ENCODE measurements around the gene RASSF4.

The RASSF4 gene

DNA sequence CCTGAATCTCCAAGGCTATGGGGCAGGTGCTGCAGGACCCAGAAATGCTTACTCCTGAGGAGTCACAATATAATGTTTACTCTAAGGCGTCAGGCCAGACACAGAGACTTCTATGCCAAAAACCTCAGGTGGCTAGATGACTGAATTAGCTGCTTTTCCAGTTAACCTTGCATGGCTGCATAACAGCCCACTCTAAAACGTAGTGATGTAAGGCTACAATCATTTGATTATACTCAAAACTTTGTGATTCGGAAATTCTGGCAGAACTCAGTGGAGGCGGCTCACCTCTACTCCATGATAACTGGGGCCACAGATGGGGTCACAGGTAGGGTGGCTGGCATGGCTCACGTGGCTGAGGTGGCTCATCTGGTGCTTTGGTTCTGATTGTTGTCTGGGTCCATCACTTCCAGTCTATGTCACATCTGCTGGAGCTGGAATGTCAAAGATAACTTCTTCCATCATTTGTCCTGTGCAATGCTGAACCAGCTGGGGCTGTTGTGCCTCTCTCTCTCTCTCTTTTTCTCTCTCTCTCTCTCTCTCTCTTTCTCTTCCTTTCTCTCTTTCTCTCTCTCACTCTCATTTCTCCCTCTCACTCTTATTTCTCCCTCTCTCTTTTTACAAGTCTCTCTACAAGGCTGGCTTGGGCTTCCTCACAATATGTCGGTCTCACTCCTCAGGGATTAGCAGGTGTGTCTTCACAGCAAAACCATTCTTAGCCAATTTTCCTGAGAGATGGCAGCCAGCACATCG lies 36.6 kb upstream of the RASSF4 start:
- Histone ChIP-seq H3K9me3 (ENCODE audit: control insufficient read depth, insufficient read depth, low read length) (peaks cover 3% of the 10 kb centered on the region), H3K9ac (ENCODE audit: low read depth, low read length) (no peak overlapping the region), H3K4me1 (ENCODE audit: insufficient read depth, low read length) (no peaks in the 10 kb centered on the region), H3K36me3 (ENCODE audit: insufficient read depth, low read length) (no peaks in the 10 kb centered on the region)

DNA sequence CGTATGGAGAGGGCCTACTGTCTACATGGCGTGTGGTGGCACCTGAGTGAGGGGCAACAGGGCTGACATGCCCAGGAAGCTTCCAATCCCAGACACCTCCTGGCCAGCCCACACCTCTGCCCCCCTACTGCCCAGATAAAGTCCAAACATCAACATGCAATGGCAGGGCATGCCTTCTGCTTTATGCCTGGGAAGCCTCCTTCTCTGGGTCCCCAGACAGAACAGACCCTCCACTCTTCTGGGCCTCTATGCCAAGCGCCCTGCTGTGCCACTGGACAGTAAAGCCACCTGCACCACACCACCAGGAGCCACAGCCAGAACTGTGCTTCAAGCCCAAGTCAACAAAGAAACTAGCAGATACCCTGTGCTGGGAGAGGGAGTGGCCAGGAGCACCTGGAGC lies 36.0 kb upstream of the RASSF4 start:
- Histone ChIP-seq H3K4me1 (ENCODE audit: insufficient read depth, low read length) (no peaks in the 10 kb centered on the region), H3K9me3 (ENCODE audit: control insufficient read depth, insufficient read depth, low read length) (no peaks in the 10 kb centered on the region), H3K36me3 (ENCODE audit: insufficient read depth, low read length) (no peaks in the 10 kb centered on the region), H3K9ac (ENCODE audit: low read depth, low read length) (no peak overlapping the region)

DNA sequence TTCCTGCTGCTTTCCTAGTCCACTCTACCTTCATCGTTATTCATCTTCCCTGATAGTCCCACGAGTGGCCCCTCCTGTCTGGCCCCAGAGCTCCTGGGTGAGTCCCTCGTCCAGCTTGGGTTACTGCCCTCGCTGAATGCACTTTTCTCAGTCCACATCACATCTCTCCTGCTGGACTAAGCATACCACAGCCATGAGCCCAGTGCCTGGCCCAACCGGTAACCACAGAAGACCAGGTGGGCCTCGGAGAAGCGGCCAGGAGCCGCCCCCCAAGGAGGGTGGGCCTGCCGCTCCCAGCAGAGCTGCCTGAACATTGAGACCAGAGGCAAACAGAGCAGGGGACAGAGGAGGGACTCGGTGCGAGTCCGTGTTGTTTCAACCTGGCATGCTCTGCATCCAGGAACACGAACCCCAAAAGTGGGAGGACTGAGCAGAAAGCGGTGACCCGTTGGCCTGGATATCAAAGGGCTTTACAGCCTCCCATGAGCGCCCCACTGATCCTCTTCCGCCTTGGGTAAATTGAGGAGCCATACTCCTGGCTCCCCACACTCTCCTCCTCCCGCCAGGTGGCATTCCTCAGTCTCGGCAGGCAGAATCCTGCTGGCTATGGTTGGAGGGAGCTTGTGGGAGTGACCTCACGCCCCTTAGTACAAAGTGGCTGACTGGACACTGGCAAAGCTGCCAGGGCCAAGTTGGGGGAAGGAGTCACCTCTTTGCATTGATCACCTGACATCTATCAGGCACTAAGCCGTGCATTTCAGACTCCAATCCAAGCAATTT lies 35.2 kb upstream of the RASSF4 start:
- H3K4me1 ChIP-seq (ENCODE audit: insufficient read depth, low read length) = no peaks in the 10 kb centered on the region
- H3K36me3 ChIP-seq (ENCODE audit: insufficient read depth, low read length) = no peaks in the 10 kb centered on the region
- H3K9me3 ChIP-seq (ENCODE audit: control insufficient read depth, insufficient read depth, low read length) = no peaks in the 10 kb centered on the region
- H3K9ac ChIP-seq (ENCODE audit: low read depth, low read length) = no peak overlapping the region

DNA sequence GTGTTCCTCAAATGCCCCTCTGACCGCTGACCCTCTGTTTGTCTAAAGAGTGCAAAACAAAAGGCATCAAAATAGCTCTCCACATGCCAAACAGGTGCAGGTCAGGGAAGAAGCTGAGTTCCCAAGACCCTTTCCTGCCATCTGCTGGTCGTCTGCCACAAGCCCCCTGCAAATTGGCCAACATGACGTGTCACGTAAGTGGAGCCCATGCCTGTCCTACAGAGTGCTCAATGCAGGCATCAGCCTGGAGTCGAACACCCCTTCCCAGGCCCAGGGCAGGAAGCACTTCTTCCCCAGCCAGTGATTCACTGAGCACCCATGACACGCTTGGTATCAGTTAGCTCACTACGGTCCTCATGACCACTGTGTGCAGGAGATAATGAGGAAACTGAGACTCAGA lies 34.4 kb upstream of the RASSF4 start:
- no peak overlapping the region for H3K9ac ChIP-seq (ENCODE audit: low read depth, low read length)

DNA sequence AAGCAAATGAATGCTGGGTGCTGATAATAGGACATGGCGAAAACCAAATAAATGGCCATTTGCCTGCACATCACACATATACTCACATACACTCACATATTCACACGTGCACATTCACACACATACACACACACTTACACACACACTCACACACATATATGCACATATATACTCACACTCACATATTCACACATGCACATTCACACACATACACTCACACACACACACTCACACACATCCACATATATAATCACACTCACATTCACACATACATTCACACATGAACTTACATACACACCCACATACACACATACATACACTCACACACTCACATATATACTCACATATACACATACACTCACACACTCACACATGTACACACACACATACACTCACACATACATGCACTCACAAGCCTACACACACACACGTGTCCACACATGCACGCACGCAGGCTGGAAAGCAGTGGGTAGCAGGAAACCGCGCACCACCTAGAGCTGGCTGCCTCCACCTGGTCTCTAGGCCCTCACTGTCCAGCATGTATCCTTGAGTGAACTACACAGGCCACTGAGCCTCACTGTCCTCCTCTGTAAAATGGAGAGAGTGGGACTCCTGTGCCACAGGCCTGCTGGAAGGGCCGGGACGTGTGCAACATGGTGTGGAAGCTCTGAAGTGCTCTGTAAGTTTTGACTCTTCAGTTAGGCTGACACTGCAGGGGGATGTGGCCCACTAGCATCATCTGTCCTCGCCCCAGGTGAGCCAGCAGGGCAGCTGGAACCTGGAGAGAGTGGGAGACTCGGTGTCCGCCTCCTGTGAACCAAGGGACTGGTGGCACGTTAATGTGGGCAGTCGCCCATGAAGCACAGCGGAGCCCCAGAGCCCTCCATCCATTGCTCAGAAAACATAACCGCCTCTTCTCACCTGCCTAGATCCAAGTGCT lies 33.5 kb upstream of the RASSF4 start:
- no peaks in the 10 kb centered on the region for H3K36me3 ChIP-seq (ENCODE audit: insufficient read depth, low read length)
- no peaks in the 10 kb centered on the region for H3K9me3 ChIP-seq (ENCODE audit: control insufficient read depth, insufficient read depth, low read length)
- no peak overlapping the region for H3K9ac ChIP-seq (ENCODE audit: low read depth, low read length)
- no peaks in the 10 kb centered on the region for H3K4me1 ChIP-seq (ENCODE audit: insufficient read depth, low read length)

More for the DNA sequence above, 34.4 kb upstream of the RASSF4 start:
- H3K36me3 ChIP-seq (ENCODE audit: insufficient read depth, low read length) = no peaks in the 10 kb centered on the region
- no peaks in the 10 kb centered on the region for H3K4me1 ChIP-seq (ENCODE audit: insufficient read depth, low read length)
- no peaks in the 10 kb centered on the region for H3K9me3 ChIP-seq (ENCODE audit: control insufficient read depth, insufficient read depth, low read length)

DNA sequence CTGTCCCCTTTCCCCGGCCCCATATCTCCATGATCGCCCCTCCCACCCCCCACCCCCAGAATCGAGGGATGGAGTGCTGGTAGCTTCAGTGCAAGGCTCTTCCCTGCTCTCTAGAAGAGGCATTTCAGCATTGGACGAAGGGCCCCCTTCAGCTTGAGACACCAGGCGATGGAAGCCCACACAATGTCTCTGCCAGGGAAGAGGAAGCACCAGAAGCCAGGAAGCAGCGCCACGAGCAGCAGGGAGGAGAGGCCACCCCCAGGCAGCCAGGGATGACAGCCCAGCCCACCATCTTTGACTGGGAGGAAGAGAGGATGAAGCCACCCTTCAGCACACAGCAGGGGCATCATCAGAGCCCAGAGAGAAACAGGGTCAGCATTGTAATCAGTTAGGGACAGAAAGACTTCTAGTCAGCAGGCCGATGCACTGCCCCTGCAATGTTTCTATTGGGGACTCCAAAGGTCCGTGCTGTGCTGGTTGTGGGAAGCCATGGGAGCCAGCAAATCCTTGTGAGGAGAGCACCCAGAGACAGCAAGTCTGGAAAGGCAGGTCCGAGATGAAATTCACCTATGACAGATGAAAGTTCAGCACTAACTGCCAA lies 32.8 kb upstream of the RASSF4 start:
- no peaks in the 10 kb centered on the region for H3K4me1 ChIP-seq (ENCODE audit: insufficient read depth, low read length)
- H3K36me3 ChIP-seq (ENCODE audit: insufficient read depth, low read length) = no peaks in the 10 kb centered on the region
- H3K9ac ChIP-seq (ENCODE audit: low read depth, low read length) = no peak overlapping the region
- no peaks in the 10 kb centered on the region for H3K9me3 ChIP-seq (ENCODE audit: control insufficient read depth, insufficient read depth, low read length)

DNA sequence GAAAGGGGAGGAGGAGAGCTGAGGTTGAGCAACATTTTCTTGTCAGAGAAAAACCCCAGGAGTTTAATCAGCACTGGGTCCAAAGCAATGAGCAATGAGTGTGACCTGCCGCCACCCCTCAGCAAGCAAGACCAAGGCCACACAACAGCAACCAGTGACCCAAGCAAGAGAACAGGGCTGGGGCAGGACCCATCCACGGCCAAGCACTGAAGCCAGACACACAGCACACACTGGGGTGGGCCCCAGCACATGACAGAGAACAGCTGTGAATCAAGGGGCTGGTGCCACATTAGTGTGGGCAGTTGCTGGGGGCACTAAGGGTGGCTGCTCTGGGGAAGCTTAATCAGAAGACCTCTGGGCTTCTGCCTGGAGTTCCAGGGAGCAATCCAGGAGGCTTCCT lies 32.2 kb upstream of the RASSF4 start:
- Histone ChIP-seq H3K9ac (ENCODE audit: low read depth, low read length) (no peak overlapping the region), H3K36me3 (ENCODE audit: insufficient read depth, low read length) (no peaks in the 10 kb centered on the region), H3K4me1 (ENCODE audit: insufficient read depth, low read length) (no peaks in the 10 kb centered on the region), H3K9me3 (ENCODE audit: control insufficient read depth, insufficient read depth, low read length) (no peaks in the 10 kb centered on the region)

DNA sequence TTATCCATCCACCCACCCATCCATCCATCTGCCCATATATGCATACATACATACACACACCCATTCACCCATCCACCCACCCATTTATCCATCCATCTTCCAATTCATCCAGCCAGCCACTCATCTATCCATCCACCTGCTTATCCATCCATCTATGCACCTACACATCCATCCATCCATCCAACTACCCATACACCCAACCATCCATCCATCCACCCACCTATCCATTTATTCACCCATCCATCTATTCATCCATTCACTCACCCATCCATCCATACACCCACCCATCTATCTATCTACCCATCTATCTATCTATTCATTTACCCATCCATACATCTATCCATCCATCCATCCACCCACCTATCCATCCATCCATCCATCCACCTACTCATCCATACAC lies 31.1 kb upstream of the RASSF4 start:
- no peak overlapping the region for H3K9ac ChIP-seq (ENCODE audit: low read depth, low read length)
- no peaks in the 10 kb centered on the region for H3K9me3 ChIP-seq (ENCODE audit: control insufficient read depth, insufficient read depth, low read length)
- no peaks in the 10 kb centered on the region for H3K36me3 ChIP-seq (ENCODE audit: insufficient read depth, low read length)
- no peaks in the 10 kb centered on the region for H3K4me1 ChIP-seq (ENCODE audit: insufficient read depth, low read length)

DNA sequence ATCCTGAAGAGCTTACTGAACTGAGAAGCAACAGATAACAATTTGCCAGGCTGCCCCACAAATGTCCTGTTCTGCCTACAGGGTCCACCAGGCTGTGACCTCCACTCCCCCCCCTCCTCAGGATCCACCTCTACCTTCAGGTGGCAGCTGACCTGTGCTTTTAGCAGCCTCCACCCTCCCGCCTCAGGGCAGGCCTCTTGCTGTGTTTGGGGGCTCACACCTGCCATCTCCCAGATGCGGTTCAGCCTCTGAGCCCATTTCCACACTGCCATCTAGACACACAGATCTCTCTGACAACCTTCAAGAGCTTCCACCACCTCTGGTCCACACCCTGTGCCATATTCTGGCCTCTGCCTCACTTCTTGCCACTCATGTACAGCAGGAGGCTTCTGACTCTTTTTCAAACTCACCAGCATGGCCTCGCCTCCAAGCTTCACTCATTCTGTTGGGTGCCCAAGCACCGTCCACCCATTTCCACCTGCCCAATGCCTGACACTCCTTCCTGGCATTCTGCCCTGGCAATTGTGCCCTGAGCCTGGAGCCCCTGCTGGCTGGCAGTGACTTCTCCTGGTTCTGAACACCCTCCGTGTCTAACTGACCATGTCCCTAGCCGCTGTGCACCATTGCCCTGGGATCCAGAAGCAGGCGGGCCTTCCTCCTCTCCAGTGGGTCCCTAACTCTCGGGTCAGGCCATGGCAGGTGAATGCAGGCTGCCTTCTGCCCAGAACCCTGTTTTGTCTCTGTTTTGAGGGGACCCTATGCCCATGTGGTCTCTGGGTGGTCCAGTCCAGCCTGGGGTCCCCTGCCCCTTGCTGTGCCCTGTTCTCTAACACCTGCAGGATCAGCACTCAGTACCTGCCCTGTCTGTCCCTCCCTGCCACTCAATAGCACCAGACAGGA lies 30.0 kb upstream of the RASSF4 start:
- no peaks in the 10 kb centered on the region for H3K36me3 ChIP-seq (ENCODE audit: insufficient read depth, low read length)
- no peaks in the 10 kb centered on the region for H3K4me1 ChIP-seq (ENCODE audit: insufficient read depth, low read length)
- no peaks in the 10 kb centered on the region for H3K9me3 ChIP-seq (ENCODE audit: control insufficient read depth, insufficient read depth, low read length)
- H3K9ac ChIP-seq (ENCODE audit: low read depth, low read length) = no peak overlapping the region

DNA sequence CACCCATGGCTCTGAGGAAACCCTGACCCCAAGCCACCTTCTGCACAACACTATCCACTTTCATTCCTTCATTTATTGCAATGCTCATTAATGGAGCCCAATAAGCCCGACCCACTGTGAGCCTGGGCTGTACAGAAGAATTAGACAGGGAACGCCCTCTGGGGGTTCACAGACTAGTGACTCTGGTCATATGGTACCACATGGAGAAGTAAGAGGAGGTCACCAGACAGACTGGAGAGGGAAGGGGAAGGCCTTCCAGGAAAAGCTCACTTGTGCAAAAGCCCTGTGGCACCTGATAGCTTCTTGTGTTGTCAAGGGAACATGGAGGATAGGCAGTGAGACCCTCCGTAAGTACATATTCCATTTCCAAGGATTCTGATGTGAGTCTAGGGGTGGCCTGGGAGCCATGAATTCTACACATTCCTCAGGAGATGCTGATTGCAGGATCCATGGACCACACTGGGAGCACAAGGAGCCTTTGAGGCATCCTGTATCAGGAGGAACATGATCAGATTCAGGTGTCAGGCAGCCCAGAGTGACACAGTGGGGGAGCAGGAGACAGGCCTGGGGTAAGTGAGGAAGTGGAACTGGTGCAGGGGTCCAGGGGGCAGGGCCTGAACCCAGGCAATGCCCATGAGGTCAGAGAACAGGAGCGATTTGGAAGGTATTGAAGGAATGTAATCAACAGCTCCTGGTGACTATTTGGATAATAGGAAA lies 28.5 kb upstream of the RASSF4 start:
- H3K9me3 ChIP-seq (ENCODE audit: control insufficient read depth, insufficient read depth, low read length) = no peaks in the 10 kb centered on the region
- H3K36me3 ChIP-seq (ENCODE audit: insufficient read depth, low read length) = no peaks in the 10 kb centered on the region
- no peak overlapping the region for H3K9ac ChIP-seq (ENCODE audit: low read depth, low read length)
- no peaks in the 10 kb centered on the region for H3K4me1 ChIP-seq (ENCODE audit: insufficient read depth, low read length)

DNA sequence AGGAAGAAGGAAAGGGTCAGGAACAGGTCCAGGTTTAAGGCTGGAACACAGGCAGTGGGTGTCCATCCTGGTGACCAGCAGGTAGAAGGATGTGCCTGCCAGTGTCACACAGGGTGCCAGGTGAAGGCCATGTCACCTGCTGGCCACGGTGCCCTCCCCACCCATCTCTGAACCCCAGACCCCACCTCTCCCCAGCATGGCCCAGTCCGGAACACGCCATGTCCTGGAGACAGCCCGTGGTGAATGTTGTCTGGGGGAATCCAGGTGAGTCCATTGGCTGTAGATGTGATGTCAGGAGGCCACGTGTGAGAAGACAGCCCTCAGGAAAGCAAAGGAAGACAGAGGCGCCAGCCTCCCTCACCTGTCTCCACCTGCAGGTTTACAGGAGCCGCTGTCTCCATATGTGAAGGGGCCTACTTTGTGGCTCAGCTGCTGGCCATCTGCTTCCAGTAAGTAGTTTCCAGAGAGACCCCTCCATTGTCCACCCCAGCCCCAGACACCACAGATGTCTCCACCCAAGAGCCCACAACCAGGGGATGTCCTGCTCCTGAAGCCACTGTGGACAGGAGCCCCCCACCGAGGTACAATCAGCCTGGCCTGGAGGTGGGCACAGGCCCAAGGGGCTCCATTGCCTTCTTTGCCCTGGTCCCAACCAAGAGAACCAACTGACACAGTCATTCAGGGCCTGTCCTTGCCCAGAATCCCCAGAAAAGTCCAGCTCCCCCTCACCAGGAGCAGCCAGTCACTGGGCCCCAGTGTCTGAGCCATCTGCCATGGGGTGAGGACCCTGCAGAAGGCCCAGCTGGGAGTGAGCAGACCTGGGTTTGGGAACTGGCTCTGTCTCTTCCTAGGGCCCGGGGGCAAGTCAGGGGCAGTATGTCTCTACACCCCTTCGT lies 27.7 kb upstream of the RASSF4 start:
- H3K36me3 ChIP-seq (ENCODE audit: insufficient read depth, low read length) = no peaks in the 10 kb centered on the region
- no peaks in the 10 kb centered on the region for H3K4me1 ChIP-seq (ENCODE audit: insufficient read depth, low read length)
- H3K9me3 ChIP-seq (ENCODE audit: control insufficient read depth, insufficient read depth, low read length) = no peaks in the 10 kb centered on the region
- no peak overlapping the region for H3K9ac ChIP-seq (ENCODE audit: low read depth, low read length)

Measured in ES-I3 (cell line).